ENCODE measurements around the gene IL18. TPM values are rescaled to one million over a fixed set of nuclear protein-coding genes. Genes with fewer than 3 reads are reported as not detected.

IL18 gene
- polyA plus RNA-seq, 1 donor (not counting 4 experiments of a cell fraction or from before 2014, with no cell fraction given): 205 TPM

GRCh38 chr11:112166562-112166961, 2.7 kb upstream of the IL18 start:
- peaks cover 16% of the 10 kb centered on the region for H3K79me2 ChIP-seq (ENCODE audit: control insufficient read depth, insufficient read depth, low read length)
- H3K4me1 ChIP-seq (ENCODE audit: control insufficient read depth, extremely low read depth, insufficient read depth, low read length): peaks cover 19% of the 10 kb centered on the region
- H3K36me3 ChIP-seq (ENCODE audit: control insufficient read depth in 2 of 2, extremely low read depth in 1 of 2, insufficient read depth in 2 of 2, low read length in 2 of 2): no peaks in the 10 kb centered on the region
- H3K27me3 ChIP-seq (ENCODE audit: control insufficient read depth, extremely low read depth, insufficient read depth, low read length): no peaks in the 10 kb centered on the region
- no peaks in the 10 kb centered on the region for H3K9me3 ChIP-seq (ENCODE audit: control insufficient read depth, low read depth, low read length)
- no peak overlapping the region for H3K27ac ChIP-seq (ENCODE audit: control insufficient read depth, insufficient read depth, low read length)
- no peak overlapping the region for H3K9ac ChIP-seq (ENCODE audit: control insufficient read depth, extremely low read depth, insufficient read depth, low read length)
- peak overlapping the region; percentile 27 for H2AFZ ChIP-seq (ENCODE audit: control insufficient read depth, low read length)
- H3K4me3 ChIP-seq (ENCODE audit: control insufficient read depth in 2 of 3, extremely low read depth in 1 of 3, insufficient read depth in 2 of 3, low read depth in 1 of 3, low read length in 3 of 3): no peak overlapping the region
- dilution Hi-C loops (cut with MboI; ENCODE audit: extremely low pct_ligation_motif_present, low sequenced_read_pairs): no loop called here
- no peak overlapping the region for H3K4me2 ChIP-seq (ENCODE audit: control insufficient read depth, extremely low read depth, insufficient read depth, low read depth, low read length)
- TF ChIP-seq EZH2 (IDR thresholded peaks at IDR 0.05; ENCODE audit: low read length): no peak
- TF ChIP-seq CTCF (optimal IDR thresholded peaks at IDR 0.05 in 1 of 3, IDR thresholded peaks at IDR 0.05 in 1 of 3, conservative IDR thresholded peaks at IDR 0.05 in 1 of 3; ENCODE audit: extremely low read depth in 1 of 3, insufficient read depth in 2 of 3, low read length in 3 of 3): no peak
- H3K9me1 ChIP-seq (ENCODE audit: control insufficient read depth, extremely low read depth, insufficient read depth, low read length): no peaks in the 10 kb centered on the region
- no peaks in the 10 kb centered on the region for H4K20me1 ChIP-seq (ENCODE audit: control insufficient read depth, extremely low read depth, insufficient read depth, low read length)
- DNase-seq (ENCODE audit: low read depth, low spot score) (no peak), FAIRE-seq (peak; percentile 79)

- no peak for FAIRE-seq
- Histone ChIP-seq H3K27me3 (ENCODE audit: control insufficient read depth, extremely low read depth, insufficient read depth, low read length) (no peaks in the 10 kb centered on the region), H3K4me1 (ENCODE audit: control insufficient read depth, extremely low read depth, insufficient read depth, low read length) (peaks cover 35% of the 10 kb centered on the region), H3K4me2 (ENCODE audit: control insufficient read depth, extremely low read depth, insufficient read depth, low read depth, low read length) (no peak overlapping the region), H4K20me1 (ENCODE audit: control insufficient read depth, extremely low read depth, insufficient read depth, low read length) (no peaks in the 10 kb centered on the region), H3K9ac (ENCODE audit: control insufficient read depth, extremely low read depth, insufficient read depth, low read length) (no peak overlapping the region), H2AFZ (ENCODE audit: control insufficient read depth, low read length) (no peak overlapping the region), H3K9me1 (ENCODE audit: control insufficient read depth, extremely low read depth, insufficient read depth, low read length) (no peaks in the 10 kb centered on the region), H3K9me3 (ENCODE audit: control insufficient read depth, low read depth, low read length) (no peaks in the 10 kb centered on the region), H3K27ac (ENCODE audit: control insufficient read depth, insufficient read depth, low read length) (no peak overlapping the region), H3K36me3 (ENCODE audit: control insufficient read depth in 2 of 2, extremely low read depth in 1 of 2, insufficient read depth in 2 of 2, low read length in 2 of 2) (no peaks in the 10 kb centered on the region), H3K79me2 (ENCODE audit: control insufficient read depth, insufficient read depth, low read length) (peaks cover 31% of the 10 kb centered on the region), H3K4me3 (ENCODE audit: control insufficient read depth in 2 of 3, extremely low read depth in 1 of 3, insufficient read depth in 2 of 3, low read depth in 1 of 3, low read length in 3 of 3) (no peak overlapping the region)
- TF ChIP-seq EZH2 (IDR thresholded peaks at IDR 0.05; ENCODE audit: low read length) (no peak), CTCF (optimal IDR thresholded peaks at IDR 0.05 in 1 of 3, IDR thresholded peaks at IDR 0.05 in 1 of 3, conservative IDR thresholded peaks at IDR 0.05 in 1 of 3; ENCODE audit: extremely low read depth in 1 of 3, insufficient read depth in 2 of 3, low read length in 3 of 3) (no peak)
- no peak for DNase-seq (ENCODE audit: low read depth, low spot score)
- dilution Hi-C loops (cut with MboI; ENCODE audit: extremely low pct_ligation_motif_present, low sequenced_read_pairs): no loop called here
Measured at GRCh38 chr11:112165049-112165448, 1.2 kb upstream of the IL18 start.
